GM12891 (cell line): ENCODE data around the gene MYLK.

Source experiments
- DNase-seq: peaks from one replicate; pipeline ENCODE4 v3.0.0; 2011; ENCODE audit warnings: low spot score; ENCODE audit not compliant: insufficient read length
- FAIRE-seq: peaks from 2 replicates; lab custom pipeline; 2011; peaks lifted over from hg19 to GRCh38; lab: Jason Lieb, UNC
- PAX5 ChIP-seq: IDR thresholded peaks from 2 replicates; pipeline ENCODE4 v1.6.1; 2011; ENCODE audit warnings: low read length, moderate library complexity, mild to moderate bottlenecking; ENCODE audit not compliant: insufficient read depth, severe bottlenecking
- POLR2A ChIP-seq: IDR thresholded peaks from 2 replicates; pipeline ENCODE4 v1.6.1; 2011; ENCODE audit warnings: low read depth, low read length, control low read depth
- POLR2AphosphoS5 ChIP-seq: IDR thresholded peaks from 2 replicates; pipeline ENCODE4 v1.6.1; 2011; ENCODE audit warnings: low read depth, low read length, control low read depth
- POU2F2 ChIP-seq: IDR thresholded peaks from 2 replicates; pipeline ENCODE4 v1.6.1; 2011; ENCODE audit warnings: low read depth, mild to moderate bottlenecking, control low read depth, low read length, moderate library complexity
- SPI1 ChIP-seq: IDR thresholded peaks from 2 replicates; pipeline ENCODE4 v1.6.1; 2011; ENCODE audit warnings: low read depth, low read length, control low read depth
- TAF1 ChIP-seq: IDR thresholded peaks from 2 replicates; pipeline ENCODE4 v1.6.1; 2011; ENCODE audit warnings: low read depth, low read length, control low read depth

Gene MYLK

DNA sequence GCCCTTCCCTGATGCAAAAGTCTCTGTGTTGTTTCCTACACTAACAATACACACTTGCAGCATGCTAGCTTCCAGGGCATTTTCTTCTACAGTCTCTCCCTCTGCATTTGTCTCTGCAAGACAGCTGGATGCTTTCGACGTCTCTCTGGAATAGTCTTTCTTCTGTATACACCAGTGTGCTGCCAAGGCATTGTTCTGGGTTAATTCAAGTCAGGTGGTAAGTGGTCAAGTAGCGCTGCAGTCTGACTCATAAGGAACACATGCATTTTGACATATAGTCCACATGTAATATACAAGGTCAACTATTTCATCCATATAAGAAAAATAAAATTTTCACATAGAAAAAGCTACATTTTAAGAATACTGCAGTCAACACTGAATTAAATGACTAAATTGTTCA is 92.7 kb downstream of the MYLK start:
- DNase-seq (no peak), FAIRE-seq (no peak)
- no peak for TF ChIP-seq POU2F2

DNA sequence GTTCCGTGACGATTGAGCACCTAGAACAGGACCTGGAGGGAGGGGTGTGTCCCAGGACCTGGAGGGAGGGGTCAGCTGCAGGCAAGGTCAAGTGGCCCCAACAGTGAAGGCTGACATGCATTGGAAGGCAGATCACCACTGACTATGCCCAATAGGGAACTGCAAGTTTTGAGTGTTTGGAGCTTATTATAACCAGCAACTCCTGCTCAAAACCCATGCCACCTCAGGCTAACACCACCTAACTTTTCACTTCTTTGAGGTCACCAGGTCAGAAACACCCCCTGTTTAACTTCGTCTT is 93.1 kb downstream of the MYLK start:
- TF ChIP-seq POU2F2 = no peak
- TF ChIP-seq PAX5 = no peak
- no peak for TF ChIP-seq TAF1
- no peak for TF ChIP-seq POLR2A
- no peak for DNase-seq
- no peak for FAIRE-seq

DNA sequence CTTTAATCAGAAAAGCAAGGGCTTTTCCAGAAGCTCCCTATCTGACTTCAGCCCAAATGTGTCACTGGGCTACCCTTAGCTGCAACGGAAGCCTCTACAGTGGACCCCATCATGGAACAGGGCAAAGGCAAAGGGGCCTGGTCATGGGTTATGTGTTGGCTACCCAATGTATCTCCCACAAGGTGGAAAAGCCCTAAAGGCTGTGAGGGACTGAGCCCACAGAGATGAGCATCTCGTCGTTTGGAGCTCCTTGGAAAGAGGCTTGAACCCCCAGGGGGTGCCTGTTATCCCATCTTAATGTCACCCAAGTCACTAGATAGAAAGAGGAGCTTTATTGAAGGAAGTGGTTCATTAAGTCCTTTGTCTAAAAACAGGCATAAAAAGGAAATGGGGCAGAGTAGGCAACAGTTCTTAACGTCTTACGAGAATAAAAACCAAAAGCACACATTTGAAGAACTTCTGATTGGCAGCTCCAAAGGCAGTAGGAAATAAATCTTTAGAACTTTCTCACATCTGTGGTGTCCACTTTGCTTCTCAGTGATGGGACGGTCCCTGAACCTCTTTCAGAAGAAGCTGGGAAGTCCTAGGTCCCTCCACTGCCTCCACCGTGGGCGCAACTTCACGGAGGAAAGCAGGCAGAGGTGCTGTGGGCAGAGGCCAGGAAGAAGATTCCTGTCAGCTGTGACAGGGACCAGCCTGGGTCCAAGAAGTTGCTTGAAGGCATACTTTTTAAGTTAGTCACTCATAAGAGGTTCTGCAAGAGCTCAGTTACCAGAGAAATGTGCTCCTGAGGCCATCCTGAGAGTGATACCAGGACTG is 93.7 kb downstream of the MYLK start:
- TF ChIP-seq POU2F2 (no peak), PAX5 (no peak), POLR2AphosphoS5 (no peak), SPI1 (no peak), POLR2A (no peak), TAF1 (no peak)
- no peak for FAIRE-seq
- DNase-seq = no peak

DNA sequence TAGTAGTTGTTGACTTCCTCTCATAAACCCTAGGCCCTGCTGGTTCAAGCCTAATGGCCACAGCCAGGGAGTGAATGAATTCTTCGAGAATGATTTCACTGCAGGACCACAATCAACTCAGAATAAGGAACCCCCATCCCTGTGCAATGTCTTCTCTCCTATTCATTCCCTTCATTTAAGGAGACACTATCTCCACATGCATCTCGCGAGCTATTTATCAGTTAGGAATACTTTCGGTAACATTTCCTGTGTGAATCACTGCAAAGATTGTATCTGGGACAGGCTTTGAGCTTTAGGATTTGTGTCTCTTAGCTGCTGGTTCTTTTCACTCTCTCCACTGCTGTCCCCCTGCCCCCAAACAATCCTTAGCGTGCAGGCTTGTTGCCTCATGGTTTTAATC is 94.4 kb downstream of the MYLK start:
- TF ChIP-seq POU2F2 (no peak), PAX5 (no peak), POLR2AphosphoS5 (no peak), SPI1 (no peak), POLR2A (no peak), TAF1 (no peak)
- FAIRE-seq (no peak), DNase-seq (no peak)

DNA sequence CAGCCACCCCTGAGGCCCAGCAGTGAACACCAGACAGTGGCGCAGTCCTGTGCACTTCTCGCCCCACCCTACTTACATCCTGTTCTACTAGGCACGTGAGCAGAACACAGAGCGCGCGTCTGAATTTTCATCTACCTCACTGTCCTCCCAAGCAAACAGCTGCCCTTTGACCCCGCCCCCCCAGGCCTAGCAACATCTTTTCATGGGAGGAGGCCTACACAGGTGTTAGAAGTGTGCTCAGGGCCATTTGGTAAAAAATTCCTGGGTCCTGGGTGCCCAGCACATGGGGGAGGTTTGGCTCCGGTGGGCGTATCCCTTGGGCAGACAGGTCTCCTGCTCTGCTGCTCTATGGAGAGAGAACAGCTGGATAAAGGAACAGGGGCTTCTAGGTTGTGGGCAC is 95.0 kb downstream of the MYLK start:
- no peak for FAIRE-seq

DNA sequence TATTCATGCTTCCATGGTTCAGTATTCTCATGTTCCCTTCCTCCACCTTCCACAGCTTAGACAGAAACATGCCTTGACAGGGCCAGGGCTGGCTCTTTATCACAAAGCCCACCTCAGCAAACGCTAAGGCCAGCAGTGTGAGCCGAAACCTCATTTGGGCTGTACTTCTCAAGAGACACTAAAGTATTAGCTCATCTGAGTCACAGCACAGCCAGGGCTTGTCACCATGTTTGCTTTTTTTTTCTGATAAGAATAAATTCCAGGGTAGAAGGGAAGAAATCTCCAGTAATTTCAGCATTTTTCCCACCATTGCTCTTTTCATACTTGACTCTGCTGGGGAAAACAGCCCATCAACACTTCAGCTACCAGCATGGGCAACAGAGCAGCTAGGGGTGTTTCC is 95.4 kb downstream of the MYLK start:
- FAIRE-seq = no peak
- no peak for DNase-seq
- TF ChIP-seq SPI1 = no peak
- TF ChIP-seq POU2F2 = no peak
- TF ChIP-seq POLR2A = no peak
- no peak for TF ChIP-seq PAX5
- TF ChIP-seq TAF1 = no peak
- no peak for TF ChIP-seq POLR2AphosphoS5

More for the DNA sequence above, 95.0 kb downstream of the MYLK start:
- TF ChIP-seq POLR2A (no peak), PAX5 (no peak), POU2F2 (no peak), SPI1 (no peak), TAF1 (no peak), POLR2AphosphoS5 (no peak)
- DNase-seq = no peak

DNA sequence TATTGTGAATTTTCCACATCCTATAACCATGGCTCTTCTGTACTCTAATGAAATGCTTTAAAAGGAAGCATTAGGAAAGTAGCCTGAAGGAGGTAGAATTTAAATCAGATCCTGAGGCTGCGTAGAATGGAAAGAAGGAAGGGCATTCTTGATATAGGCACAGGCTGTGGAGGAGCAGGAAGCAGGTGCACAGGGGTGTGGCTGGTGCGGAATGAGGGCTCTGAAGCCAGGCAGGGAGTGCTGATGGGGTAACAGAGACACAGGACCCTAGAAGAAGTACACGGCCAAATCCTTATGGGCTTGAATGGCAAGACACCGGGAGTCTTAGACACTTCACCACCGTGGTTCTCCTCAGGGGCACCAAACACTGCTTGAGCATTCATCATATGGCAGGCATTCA is 97.0 kb downstream of the MYLK start:
- FAIRE-seq (no peak), DNase-seq (no peak)
- no peak for TF ChIP-seq PAX5
- no peak for TF ChIP-seq POLR2AphosphoS5
- no peak for TF ChIP-seq POLR2A
- no peak for TF ChIP-seq SPI1
- TF ChIP-seq TAF1 = no peak
- TF ChIP-seq POU2F2 = no peak

DNA sequence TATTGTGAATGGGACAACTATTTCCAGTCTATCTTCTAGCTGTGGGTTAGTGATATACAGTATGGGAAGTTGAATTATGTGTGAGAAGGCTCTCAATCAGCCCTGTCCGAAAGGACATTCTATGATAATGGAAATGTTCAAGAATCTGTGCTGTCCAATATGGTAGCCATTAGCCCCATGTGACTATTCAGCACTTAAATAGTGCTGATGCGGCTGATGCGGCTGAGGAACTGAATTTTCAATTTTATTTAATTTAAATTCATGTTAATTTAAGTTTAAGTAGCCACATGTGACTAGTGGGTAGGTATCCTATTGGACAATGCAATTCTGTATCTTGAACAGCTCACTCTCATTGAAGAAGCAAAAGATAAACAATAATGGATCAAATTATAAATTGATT is 98.5 kb downstream of the MYLK start:
- DNase-seq = no peak
- no peak for TF ChIP-seq POLR2A
- TF ChIP-seq POU2F2 = no peak
- FAIRE-seq = no peak

DNA sequence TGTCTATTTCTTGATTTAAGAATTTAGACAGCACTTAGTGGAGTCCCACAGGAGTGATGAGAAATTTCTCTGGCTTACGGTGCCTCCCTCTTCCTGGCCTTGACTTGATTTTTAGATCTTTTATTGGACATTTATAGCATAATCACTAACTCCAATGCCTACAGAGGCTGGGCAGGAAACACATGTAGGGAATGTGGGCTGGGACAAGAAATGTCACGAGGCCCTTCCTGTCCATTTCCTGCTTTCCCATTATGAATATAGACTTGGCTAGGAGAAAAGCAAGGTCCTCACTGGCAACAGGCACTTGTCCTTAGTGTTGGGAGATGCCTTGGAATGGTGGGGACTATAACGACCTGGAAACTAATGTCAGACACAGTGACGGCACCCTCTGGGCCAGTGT is 100.3 kb downstream of the MYLK start:
- DNase-seq (no peak), FAIRE-seq (no peak)
- no peak for TF ChIP-seq POLR2AphosphoS5
- TF ChIP-seq PAX5 = no peak
- TF ChIP-seq TAF1 = no peak

DNA sequence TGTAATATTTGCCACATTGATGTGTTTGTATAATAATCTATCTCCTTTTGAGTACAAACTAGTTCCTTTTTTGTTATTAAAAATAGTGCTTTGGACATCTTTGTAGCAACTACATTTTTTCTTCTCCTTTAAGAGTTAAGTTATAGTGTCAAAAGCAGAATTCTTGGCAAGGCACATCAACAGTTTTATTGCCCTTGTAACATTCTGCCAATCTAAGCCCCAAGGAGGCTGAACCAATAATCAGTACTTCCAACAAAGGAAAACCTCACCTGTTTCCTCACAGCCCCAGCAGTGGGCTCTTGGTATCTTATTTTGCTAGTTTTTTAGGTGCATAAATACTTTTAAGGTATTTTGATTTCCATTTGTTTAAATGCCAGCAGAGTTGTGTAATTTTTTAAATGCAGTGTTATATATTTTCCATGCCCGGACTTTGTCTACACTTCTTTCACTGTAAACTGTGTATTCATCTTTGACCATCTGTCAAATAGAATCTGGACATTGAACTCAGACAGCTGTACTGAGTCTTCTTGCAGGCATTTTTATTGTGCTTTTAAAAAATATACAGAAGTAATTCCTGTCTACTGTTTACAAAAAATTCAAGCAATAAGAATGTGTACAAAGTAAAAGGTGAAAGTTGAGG is 101.0 kb downstream of the MYLK start:
- no peak for FAIRE-seq
- DNase-seq = no peak
- TF ChIP-seq POU2F2 = no peak
- TF ChIP-seq TAF1 = no peak
- TF ChIP-seq POLR2AphosphoS5 = no peak
- TF ChIP-seq PAX5 = no peak
- no peak for TF ChIP-seq SPI1
- TF ChIP-seq POLR2A = no peak
